GM10248 (cell line): ENCODE results near the gene CTSE.

Source experiments
- CTCF ChIA-PET: fragments of 300-600 bp; sonication (Branson Sonifier 250); formaldehyde crosslinking; extraction: SDS; loops from one replicate; lab custom pipeline; 2021; ENCODE audit warnings: antibody characterized with exemption; lab: Yijun Ruan, JAX
- POLR2A ChIA-PET: fragments of 350-650 bp; sonication (Branson Sonifier 250); formaldehyde crosslinking; extraction: SDS; loops from one replicate; lab custom pipeline; 2020; ENCODE audit warnings: antibody characterized with exemption; lab: Yijun Ruan, JAX
- DNase-seq: peaks from one replicate; pipeline ENCODE4 v3.0.0; 2012; ENCODE audit errors: extremely low spot score
- CTCF ChIP-seq: IDR thresholded peaks from 2 replicates; pipeline ENCODE4 v1.5.1; 2012; ENCODE audit warnings: mild to moderate bottlenecking, low read depth; ENCODE audit errors: extremely low read depth, missing control alignments, control extremely low read depth

CTSE gene

GRCh38 chr1:205959789-205960188 lies 63.9 kb downstream of the CTSE start:
- CTCF ChIA-PET, result interaction anchor here (1.1 to 7.7 kb wide), 4 partner anchors 10 to 41 kb away, joined by 3 to 62 read pairs (median 12); no protein-coding TSS in a partner anchor
- no peak for TF ChIP-seq CTCF
- no peak for DNase-seq
- POLR2A ChIA-PET, result no interaction called here
